Activated T-helper 1 cell treated with Interleukin-2 at 50 U/mL for 16 hours (primary cell): Measurements from ENCODE around the gene SATB2.

Experiments
- DNase-seq: peaks from one replicate; pipeline ENCODE4 v3.0.0-alpha.2; 2020; ENCODE audit warnings: low read depth

Gene SATB2

DNA sequence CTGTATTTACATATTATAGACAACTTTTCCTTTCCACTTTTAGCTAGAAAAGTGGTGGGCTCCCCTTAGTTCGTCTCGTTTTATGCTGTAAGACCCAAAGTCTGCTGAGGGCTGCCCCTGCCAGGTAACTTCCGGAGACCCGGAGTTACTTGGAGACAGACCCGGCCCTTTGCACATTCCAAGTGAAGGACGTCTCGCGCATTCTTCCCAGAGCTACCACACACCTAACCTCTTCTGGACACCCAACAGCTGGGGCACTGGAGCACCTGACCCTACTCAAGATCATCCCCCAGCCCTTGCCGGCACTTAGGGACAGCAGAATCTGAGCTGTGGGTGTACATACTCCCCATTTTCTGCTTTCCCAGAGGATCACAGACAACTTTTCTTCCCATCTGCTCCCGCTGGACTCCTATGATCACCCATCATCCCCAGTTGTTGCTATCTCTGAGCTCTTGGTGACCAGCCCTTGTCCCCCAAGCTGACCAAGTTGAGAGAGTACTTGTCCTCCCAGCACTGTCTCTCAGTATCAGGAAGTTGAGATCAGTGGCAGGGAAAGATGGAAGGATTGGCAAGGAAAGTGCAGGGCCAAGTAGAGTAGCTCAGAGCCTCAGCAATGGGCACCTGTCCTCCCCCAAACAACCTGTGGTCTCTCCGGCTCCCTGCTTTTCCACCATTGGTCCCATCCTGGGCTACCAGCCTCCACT, 8.4 kb upstream of the SATB2 start:
- no peak for DNase-seq

DNA sequence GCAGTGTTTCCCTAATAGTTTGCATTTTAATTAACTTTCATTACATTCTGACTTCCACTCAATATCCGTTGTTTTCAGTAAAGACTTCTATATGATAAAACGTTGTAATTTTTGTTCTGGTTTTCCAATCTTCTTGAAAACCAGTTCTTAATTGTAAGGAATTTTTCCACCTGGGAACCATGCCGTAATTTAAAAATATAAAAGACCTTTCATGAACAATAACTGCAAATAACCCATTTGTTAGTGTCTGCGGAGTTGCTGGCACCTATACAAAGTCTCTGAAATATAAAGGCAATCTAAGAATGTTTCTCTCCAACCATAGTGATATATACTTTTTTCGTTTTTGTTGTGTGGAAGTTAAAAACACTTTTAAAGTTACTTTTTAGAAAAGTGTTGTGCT, 7.7 kb upstream of the SATB2 start:
- no peak for DNase-seq

GRCh38 chr2:199464606-199465352, 7.0 kb upstream of the SATB2 start:
- DNase-seq, result no peak

- DNase-seq, result no peak
Observed at GRCh38 chr2:199463708-199464605, 6.2 kb upstream of the SATB2 start.

- no peak for DNase-seq
Observed at GRCh38 chr2:199462956-199463692, 5.4 kb upstream of the SATB2 start.

DNA sequence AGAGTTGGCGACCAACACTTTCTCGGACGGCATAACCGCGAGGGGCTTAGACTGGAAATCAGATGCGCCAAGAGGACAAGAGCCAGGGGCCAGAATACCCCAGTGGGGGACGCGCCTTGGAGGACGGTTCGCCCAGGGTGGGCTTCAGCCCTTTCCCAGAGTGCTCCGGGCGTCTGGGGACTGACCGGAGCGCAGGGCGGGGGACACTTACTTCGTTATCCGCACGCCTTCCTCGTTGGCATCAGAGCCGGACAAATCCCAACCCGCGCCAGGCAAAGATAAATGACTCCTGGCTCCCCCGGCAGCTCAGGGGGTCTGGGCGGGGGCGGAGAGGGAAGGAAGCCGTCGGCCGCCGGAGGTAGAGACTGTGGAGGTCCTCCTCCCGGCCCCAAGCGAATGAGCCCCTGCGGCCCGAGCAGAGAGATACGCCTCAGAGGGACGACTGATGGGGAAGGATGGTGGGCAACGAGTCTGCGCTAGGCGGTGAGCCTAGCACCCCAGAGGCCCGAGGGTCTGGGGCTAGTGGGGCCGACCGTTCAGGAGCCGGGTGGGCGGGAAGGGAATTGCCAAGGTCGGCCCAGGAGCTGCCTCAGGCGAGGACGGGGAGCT, 4.7 kb upstream of the SATB2 start:
- DNase-seq, result no peak

GRCh38 chr2:199461711-199462346, 4.1 kb upstream of the SATB2 start:
- no peak for DNase-seq

DNA sequence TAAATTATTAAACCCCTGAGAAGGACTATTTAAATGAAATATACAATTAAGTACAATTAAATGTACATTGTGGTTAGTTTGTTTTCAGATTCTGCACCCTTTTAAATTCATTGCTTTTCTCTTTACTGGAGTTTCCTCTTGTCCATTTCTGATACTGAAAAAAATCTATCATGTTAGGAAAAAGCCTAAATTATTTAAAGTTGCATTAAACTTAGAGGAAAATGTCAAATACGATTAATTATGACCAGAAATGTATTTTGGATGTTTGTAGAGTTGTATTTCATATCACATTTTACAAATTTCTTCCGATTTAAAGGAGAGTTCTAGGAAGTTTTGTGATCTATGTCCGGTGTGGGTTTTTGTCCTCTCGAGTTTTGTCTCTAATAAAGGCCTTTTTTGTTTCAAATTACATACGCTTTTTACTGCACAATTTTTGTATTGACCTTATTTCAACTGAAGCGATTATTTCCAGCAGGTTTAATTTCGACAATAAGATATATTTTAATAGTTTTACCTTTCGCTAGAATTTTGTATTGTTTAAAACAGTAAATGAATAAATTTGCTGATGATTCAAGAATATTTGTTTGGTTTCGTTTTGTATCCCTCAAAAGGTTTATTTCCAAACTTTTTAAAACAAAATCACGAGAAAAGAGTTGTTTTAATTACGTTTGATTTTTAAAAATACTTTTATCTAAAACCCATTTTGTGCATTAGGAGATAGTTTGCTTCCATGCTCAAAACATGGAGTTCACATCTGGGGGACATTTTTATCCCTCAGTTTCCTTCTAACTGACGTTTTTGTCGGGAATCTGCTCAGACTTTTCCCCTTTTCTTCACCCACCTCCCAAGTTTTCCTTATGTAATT, 3.3 kb upstream of the SATB2 start:
- no peak for DNase-seq

GRCh38 chr2:199460101-199460671, 2.4 kb upstream of the SATB2 start:
- DNase-seq, result no peak

DNA sequence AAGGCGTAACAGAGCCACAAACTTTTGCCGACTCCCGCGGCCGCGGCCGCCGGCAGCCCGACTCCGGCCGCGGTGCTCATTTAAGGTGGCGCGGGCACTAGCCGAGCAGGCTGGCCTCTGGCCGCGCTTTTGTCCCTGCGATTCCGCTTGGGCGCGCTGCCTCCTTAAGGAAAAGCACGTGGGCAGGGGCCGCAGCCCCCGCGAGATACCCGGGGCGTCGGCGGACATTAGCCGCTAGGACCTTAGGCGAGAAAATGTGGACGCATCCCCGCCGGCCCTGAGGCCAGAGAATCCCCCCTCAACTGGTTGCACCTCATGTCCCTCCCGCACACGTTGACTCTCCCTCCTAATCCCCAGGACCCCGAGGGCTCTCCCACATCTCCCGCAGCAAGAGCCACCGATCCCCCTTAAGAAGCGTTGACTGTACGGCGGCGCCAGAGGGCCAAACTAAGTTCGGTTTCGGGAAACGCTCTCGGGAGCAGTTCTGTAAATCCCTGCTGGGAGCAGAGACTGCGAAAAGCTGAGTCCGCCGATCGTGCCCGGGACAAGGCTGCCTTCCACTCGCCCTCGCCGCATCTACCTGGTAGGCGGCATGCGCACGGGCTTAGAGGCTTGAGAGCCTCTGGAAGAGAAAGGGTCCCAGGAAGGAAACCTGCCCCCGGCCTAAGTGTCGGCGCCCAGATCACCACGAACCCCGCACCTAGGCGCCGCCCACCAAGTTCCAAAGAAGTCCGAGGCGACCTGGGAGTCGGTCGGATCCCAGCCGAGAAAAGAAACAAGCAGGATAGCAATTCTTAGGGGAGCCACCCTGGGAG, 1.8 kb upstream of the SATB2 start:
- DNase-seq, result no peak

DNA sequence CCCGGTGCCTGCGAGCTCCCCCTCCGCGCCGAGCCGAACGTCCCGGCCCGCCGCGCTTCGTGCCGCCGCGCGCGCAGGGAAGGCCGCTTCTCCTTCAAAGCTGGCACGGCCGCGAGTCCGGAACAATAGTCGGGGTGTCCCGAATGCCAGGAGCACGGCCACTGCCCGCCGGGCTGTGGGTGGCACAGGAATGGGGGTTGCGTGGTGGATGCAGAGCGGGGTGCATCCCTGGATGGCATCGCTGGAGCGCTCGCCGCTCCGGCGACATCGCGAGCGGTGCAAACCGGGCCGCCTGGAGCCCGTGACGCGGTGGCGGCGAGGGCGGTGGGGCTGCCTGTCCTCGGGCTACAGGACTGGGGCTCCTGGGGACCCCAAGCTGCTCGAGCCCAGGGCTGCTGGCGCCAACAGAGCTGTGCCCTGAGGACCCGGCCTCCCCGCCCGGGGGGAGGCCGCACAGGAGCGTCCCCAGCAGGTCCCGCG, 1.1 kb upstream of the SATB2 start:
- DNase-seq, result no peak

GRCh38 chr2:199458009-199458805, 468 bp upstream of the SATB2 start:
- no peak for DNase-seq

GRCh38 chr2:199456383-199457146, 1.2 kb downstream of the SATB2 start:
- no peak for DNase-seq

DNA sequence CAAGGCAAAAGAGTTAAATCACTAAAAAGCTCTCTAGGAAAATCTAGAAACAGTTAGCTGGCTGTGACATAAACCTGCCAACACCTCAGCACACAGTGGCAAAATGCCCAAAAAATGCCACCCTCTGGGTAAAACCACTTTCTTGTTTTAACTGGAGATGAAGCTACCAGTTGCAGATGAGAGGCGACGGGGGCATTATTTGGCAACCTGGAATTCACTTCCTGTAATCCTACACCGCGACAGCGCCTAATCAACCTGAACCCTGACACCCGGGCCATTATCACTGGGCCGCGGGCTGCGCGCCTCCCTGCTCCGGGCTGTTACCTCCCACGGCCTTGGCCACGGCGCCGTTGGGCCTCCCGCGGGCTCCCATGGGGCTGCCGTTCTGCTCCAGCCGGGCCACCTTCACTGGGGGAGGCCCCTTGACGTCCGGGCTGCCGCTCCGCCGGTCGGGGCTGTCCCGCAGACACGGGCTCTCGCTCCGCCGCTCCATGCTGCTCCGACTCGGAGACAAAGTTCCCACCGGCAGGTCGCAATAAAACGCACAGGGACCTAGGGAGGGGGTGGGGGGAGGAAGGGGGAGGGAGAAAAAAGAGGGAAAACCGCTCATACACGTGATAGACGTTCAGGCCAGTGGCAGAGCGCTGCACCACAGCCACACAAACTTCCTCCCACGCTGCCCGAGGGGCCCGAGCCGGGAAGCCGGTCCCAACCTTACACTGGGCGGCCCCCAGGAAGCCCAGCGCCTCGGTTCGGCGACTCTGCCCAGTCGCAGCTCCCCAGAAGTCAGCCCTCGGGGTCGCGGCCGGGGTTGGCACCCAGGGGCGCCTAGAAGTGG, 2.0 kb downstream of the SATB2 start:
- no peak for DNase-seq

DNA sequence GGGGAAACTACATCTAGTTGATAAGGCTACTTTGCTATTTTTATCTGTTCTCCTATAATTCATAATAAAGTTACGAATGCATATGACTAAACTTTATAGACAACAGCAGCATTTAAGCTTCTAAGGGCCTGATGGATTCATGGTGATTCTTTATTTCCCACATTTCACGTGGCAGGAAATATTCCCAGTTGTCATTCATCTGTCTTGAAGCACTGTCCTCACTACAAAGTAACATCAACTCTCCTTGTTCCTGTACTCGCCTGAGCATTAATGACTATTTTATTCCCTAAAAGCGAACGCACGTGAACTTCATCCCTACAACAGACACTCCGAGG, 2.6 kb downstream of the SATB2 start:
- no peak for DNase-seq

GRCh38 chr2:199452991-199453379, 4.8 kb downstream of the SATB2 start:
- no peak for DNase-seq
